ENCODE data around the gene GPRIN3.
"Not testable (repeated sequence)": the region's sequence is repeated elsewhere in the genome, so short reads cannot be mapped to it uniquely, and the experiment has no call there.

GPRIN3 gene

GRCh38 chr4:89288430-89288829, 19.2 kb downstream of the GPRIN3 start:
- no peak for DNase-seq

DNA sequence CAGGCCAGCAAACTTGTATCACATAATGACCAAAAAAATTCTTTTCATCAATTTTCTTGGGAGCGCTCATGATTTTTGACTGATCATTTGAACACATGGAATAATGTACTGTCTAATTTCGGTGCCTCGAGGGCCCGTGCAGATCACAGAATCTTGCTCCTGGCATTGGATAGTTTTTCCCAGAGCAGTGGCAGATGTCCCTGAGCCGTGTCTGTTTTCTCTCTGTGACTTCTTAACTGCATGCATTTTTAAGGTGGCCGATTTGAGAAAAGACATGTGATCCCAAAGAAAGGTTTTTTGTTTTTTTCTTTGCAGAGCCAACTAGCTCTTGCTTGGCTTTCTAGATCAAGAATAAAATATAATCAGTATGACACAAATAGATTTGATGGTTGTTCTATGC, 19.7 kb downstream of the GPRIN3 start:
- DNase-seq = no peak

- no peak for DNase-seq
Observed at GRCh38 chr4:89285745-89286144, 21.9 kb downstream of the GPRIN3 start.

DNA sequence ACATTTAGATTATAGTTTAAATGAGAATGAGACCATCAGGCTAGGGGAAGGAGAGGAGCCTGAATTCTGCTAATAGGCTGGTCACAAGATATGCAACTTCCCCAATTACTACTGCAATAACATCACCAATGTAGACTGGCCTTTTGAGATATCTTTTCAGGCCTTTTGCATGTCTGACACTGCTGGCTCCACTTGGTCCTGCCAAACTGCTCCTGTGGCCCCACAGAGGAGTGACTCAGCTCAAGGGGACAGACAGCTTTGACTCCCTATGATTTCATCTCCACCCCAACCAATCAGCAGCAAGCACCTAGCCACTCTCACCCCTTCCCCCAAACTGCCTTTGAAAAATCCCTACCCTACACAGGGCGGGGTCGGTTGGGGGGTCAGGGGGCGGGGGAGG, 22.8 kb downstream of the GPRIN3 start:
- no peak for DNase-seq

DNA sequence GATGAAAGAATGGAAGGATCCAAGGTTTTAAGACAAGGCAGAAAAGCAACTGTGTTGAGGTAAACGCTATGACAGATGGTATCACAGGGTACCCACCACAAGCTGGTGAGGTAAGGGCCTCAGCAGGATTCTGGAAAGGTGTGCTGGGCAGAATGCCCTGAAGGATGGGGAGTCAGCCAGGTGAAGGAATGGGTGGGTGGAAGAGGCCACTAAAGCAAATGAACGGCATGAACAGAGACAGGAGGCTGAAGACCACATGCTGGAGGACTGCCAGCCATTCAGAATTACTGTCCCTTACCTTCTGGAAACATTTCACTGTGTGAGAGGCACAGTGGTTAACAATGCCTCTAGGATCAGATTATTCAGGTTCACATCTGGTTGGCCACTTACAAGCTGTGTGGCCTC, 23.6 kb downstream of the GPRIN3 start:
- DNase-seq = no peak

- DNase-seq = no peak
Observed at GRCh38 chr4:89283226-89284009, 24.2 kb downstream of the GPRIN3 start.

GRCh38 chr4:89279385-89279784, 28.2 kb downstream of the GPRIN3 start:
- DNase-seq = no peak

GRCh38 chr4:89277412-89277811, 30.2 kb downstream of the GPRIN3 start:
- DNase-seq = no peak

- no peak for DNase-seq
Observed at GRCh38 chr4:89276296-89276695, 31.3 kb downstream of the GPRIN3 start.

DNA sequence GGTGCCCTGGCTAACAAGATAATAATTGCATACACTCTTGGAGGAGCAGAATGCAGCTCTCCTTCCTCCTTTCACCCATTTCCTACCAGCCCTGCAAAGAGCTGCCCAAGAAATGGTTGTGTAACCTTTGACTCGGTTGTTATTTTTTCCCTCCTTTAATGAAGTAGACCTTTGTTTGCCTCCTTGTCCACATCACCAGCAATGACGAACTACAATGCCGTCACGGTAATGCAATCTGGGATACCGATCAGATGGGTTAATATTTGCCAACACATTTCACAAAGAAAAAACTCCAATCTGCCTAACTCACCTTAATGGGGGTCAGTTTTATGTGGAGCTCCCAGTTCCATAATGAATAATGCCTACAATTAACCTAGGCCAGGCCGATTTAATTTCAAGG, 32.0 kb downstream of the GPRIN3 start:
- no peak for DNase-seq

- DNase-seq = no peak
Observed at GRCh38 chr4:89273741-89274141, 33.9 kb downstream of the GPRIN3 start.

DNA sequence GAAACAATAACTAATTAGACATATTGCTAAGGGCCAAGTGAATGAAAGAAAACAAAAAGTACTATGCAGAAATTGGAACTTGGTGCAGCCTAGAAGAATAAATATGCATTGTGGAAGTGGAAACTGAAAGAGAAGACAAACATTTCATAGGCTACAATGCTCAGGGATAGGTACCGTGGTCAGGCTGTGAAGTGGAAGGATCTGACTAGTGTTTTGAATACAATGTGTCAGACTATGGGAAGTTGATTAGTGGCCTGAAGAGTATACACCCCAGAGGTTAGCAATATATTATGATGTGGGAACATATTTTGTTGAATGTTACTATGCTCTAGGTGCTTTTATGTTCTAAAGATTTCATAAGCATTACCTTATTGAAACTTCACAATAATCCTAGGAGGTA, 36.8 kb downstream of the GPRIN3 start:
- DNase-seq = no peak

DNA sequence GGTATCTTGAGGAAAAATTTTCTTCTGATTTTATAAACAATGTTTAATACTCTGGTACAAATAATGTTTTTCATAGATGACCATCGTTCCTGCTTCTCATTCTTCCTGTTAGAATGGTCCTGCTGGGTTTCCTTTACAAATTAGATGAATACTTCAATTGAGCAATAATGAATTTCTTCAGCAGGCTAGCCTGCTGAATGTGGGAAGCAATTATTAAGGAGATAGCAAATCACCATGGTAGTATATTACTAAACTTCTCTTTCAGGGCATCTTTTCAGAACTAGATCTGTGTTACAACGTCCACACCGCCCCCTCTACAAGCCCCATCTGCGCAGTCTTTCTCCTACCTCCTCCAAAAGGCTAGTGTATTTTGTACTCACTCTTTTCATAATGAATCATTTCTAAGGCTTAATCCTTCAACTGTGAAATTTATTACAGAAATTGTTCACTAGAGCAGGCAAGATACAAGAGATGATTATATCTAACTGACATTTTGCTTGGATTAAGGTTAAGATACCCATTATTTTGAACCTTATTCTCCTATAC, 38.4 kb downstream of the GPRIN3 start:
- no peak for DNase-seq

- no peak for DNase-seq
Observed at GRCh38 chr4:89268679-89269078, 38.9 kb downstream of the GPRIN3 start.

DNA sequence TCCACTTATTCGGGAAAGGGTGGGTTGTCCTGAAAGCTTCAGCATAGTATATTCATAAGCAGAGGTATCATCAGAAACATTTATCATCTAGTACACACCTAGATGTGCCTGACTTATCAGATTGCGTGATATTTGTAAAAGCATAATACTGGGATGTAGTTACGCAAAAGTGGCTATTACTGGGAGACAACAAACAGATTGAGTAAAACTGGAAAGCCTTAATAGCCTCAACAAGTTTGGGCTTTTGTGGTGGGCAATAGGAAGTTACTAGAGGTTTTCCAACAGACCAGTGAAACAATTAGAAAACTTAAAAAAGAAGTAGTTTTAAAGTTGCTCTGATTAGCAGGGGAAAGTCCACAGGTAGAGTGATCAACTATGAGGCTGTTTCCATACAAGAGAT, 39.8 kb downstream of the GPRIN3 start:
- DNase-seq = no peak

DNA sequence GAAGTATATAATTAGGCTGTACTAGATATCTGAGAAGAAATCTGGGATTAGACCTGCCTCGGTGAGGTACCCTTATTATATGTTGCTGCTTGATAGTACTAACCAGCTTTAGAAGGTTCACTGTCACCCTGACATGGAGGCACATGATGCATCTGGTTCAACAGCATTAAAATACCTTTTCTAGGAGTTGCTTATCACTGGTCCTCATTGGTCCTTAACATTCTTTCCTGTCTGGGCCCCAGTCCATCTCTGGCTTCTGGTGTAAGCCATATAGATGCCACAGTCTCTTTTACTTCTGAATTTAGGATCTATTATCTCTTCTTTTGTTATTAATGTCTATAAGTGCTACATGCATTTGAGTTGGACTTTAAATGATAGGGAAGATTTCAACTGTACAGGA, 40.2 kb downstream of the GPRIN3 start:
- DNase-seq = no peak

DNA sequence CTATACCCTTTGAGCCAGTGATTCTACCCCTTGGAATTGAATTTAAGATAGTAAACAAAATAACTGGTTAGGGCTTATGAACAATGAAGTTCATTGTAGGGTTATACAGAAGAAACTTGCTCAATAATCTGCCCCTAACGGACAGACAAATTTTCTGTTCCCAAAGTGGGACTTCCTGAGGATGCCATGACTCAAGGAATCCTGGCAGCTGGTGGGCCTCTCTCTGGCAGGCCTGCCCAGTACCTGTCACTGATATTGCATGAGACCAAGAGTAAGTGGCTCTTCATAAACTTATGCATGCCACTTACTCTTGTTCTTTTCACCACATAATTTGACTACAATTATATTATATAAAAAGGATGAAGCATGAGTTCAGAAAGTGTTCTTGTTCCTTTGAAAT, 41.5 kb downstream of the GPRIN3 start:
- DNase-seq = no peak

DNA sequence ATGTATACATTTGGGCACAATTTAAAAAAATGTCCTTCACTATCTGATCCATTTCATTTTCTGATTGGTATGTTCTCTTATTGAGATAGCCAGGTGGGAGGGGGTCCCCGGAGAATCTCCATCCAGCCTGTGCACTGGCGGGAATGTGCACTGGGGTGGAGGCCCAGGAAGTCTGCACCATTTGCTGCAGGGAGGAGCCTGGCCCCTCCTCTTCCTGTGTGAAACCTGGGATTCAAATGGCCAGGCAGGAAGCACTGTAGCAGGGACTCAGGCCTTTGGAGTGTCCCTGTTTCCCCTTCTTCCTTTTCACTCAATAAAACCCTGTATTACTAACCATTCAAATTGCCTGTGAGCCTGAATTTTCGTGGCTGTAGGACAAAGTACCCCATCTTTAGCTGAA, 44.3 kb downstream of the GPRIN3 start:
- no peak for DNase-seq

DNA sequence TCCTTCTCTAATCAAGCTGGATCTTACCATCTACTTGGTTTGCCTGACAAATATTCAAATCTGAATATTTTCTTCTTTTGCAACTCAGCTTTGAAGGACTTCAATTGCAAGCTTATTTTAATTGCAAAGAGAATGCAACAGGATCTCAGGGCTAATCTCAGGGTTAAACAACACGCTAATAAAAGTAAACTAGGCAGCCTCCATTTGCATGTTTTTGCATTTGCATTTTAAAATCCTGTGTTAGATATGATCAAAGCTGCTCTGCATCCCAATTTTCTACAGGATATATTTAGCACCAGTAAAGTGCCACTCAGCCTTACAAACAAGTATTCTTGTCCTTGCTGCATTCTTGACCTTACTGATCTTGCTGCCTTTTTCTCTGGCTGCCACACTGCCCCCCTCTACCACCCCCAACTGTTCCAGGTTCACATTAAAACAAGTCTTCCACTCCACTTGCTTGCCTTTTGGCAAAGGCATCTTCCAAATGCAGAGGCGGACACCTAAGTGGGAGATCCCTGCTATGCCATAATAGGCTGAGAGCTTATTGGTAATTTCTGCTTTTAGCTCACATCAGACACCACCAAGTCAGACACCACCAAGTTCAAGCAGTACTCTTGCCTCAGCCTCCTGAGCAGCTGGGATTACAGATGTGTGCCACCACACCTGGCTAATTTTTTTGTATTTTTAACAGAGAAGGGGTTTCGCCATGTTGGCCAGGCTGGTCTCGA, 48.1 kb downstream of the GPRIN3 start:
- no peak for DNase-seq

GRCh38 chr4:89258506-89258905, 49.1 kb downstream of the GPRIN3 start:
- no peak for DNase-seq

GRCh38 chr4:89257376-89257775, 50.2 kb downstream of the GPRIN3 start:
- DNase-seq = no peak

DNA sequence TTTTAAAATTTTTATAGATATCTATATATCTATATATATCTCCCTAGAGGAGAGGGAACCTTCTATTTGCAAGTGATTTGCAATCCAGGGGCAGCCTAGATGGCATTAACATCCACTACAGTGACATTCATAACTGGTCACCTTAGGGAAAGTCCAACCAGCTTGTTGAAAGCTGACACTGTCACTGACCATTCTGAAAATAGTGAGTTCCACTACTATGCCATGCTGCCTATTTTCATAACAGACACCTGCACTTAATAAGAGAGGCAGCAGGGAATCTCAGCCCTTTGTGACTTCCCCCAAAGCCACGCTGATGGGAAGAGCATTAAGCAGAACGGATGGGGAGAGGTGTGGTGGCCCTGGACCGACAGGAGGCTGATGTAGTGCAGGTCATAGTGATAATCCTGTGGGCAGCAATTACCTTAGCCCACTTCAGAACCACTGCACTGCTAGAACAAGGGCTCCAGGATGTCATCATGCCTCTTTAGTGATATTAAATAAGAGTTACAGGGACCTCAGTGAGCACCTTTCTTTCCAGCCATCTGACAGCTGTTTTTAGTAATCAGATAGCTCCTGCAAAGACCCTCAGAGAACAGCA, 51.3 kb downstream of the GPRIN3 start:
- no peak for DNase-seq

DNA sequence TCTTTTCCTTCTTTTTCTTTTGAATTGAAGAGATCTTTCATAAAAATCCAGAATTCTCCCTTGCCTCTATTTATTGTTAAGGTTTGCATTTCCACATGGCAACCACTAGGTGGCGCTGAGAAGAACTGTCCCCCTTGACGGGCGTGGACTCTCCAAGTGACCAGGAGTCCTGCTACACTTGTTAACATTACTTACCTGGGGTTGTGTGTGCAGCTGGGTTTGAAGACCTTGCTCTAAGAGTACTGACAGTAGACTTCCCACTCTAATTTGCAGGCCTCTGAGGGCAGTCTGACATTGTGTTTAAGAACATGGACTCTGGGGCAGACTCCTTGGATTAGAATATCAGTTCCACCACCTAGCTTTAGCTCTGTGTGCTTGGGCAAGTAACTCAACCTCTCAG, 52.8 kb downstream of the GPRIN3 start:
- no peak for DNase-seq

DNA sequence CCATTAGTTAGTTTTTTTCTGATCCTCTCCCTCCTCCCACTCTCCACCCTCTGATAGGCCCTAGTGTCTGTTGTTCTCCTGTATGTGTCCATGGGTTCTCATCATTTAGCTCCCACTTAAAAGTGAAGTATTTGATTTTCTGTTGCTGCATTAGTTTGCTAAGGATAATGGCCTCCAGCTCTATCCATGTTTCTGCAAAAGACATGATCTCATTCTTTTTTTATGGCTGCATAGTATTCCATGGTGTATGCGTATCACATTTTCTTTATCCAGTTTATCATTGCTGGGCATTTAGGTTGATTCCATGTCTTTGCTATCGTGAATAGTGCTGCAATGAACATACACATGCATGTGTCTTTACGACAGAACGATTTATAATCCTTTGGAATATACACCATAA, 53.3 kb downstream of the GPRIN3 start:
- DNase-seq = not testable (repeated sequence)

All from KG1 (cell line).